ENCODE measurements around the gene HSPA6.
"Not testable (repeated sequence)": the region's sequence is repeated elsewhere in the genome, so short reads cannot be mapped to it uniquely, and the experiment has no call there.

GRCh38 chr1:161540570-161540960 lies 16.2 kb downstream of the HSPA6 start:
- TF ChIP-seq KLF7 (tag by site-specific recombination; IDR thresholded peaks at IDR 0.05; ENCODE audit: borderline replicate concordance); ZNF629 (tag by site-specific recombination; IDR thresholded peaks at IDR 0.05); HOXA7 (CRISPR knock-in tag; IDR thresholded peaks at IDR 0.05; ENCODE audit: borderline replicate concordance); ZBTB6 (tag by site-specific recombination; IDR thresholded peaks at IDR 0.05): not testable (repeated sequence)
- TF ChIP-seq, protein P1, sequence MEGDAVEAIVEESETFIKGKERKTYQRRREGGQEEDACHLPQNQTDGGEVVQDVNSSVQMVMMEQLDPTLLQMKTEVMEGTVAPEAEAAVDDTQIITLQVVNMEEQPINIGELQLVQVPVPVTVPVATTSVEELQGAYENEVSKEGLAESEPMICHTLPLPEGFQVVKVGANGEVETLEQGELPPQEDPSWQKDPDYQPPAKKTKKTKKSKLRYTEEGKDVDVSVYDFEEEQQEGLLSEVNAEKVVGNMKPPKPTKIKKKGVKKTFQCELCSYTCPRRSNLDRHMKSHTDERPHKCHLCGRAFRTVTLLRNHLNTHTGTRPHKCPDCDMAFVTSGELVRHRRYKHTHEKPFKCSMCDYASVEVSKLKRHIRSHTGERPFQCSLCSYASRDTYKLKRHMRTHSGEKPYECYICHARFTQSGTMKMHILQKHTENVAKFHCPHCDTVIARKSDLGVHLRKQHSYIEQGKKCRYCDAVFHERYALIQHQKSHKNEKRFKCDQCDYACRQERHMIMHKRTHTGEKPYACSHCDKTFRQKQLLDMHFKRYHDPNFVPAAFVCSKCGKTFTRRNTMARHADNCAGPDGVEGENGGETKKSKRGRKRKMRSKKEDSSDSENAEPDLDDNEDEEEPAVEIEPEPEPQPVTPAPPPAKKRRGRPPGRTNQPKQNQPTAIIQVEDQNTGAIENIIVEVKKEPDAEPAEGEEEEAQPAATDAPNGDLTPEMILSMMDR (tag by site-specific recombination; IDR thresholded peaks at IDR 0.05), result not testable (repeated sequence)
